Cardiac muscle cell (in vitro differentiated cells and primary cell): ENCODE measurements around the gene DEFB113. TPM values are rescaled to one million over a fixed set of nuclear protein-coding genes. Genes with fewer than 3 reads are reported as not detected.
"Not testable (repeated sequence)": the region's sequence is repeated elsewhere in the genome, so short reads cannot be mapped to it uniquely, and the experiment has no call there.

Source experiments
- DNase-seq, 2 donors: peaks; one replicate each; pipeline versions ENCODE4 v3.0.0 to v3.0.0-alpha.2; 2010 to 2017; ENCODE audit warnings: low read depth in 1 of 2, low spot score in 1 of 2
- H3K27ac ChIP-seq: fragments of 200-600 bp; sonication (generic); 2 replicates; pipeline ENCODE4 v1.5.1; 2016
- H3K27me3 ChIP-seq: fragments of 200-600 bp; sonication (generic); 2 replicates; pipeline ENCODE4 v1.6.0; 2016; ENCODE audit warnings: control low read depth
- H3K36me3 ChIP-seq: fragments of 200-600 bp; sonication (generic); 2 replicates; pipeline ENCODE4 v1.5.1; 2016; ENCODE audit warnings: control low read depth
- H3K4me1 ChIP-seq: fragments of 200-600 bp; sonication (generic); 2 replicates; pipeline ENCODE4 v1.8.1; 2017; ENCODE audit warnings: low read depth, mild to moderate bottlenecking, mixed run types
- H3K4me3 ChIP-seq: fragments of 200-600 bp; sonication (generic); 2 replicates; pipeline ENCODE4 v1.5.1; 2016; ENCODE audit warnings: mild to moderate bottlenecking
- H3K9me3 ChIP-seq: fragments of 200-600 bp; sonication (generic); 2 replicates; pipeline ENCODE4 v1.5.1; 2017; ENCODE audit warnings: low read depth, mild to moderate bottlenecking, control low read depth
- polyA plus RNA-seq: library from polyadenylated mRNA; unstranded; fragments of >200 nt; fragmentation: Nextera tagmentation; extraction: Ambion mirVana; gene quantifications from 2 replicates; pipeline ENCODE4 v1.2.1, GENCODE V29; 2016
- total RNA-seq: library from RNA; depleted of rRNA; stranded (reverse); fragments of >200 nt; gene quantifications from 2 replicates; pipeline ENCODE4 v1.2.3, GENCODE V29; 2016
- TF ChIP-seq, protein P1 (sequence below): IDR thresholded peaks from 2 replicates; pipeline ENCODE4 v1.5.1; 2012; ENCODE audit warnings: low read depth, mild to moderate bottlenecking, low read length

Gene DEFB113
- total and polyA plus RNA-seq, 2 experiments from 2014 or later: not detected

DNA sequence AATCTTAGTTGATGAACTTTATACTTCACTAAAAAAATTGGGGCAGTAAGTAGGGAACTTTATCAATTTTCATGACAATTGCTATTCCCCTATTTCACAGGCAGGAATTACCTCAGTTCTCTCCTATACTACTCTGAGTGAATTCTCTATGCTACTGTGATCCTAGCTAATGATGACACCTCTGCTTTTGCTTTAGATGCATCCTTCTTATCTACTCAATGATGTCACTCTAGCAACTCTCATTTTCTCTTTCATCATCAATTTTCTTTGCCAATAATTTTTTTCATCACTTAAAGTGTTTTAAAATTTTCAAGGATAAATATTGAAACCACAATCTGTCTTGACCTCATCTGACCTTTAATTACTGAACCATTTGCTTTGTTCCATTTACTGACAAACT is 13.6 kb downstream of the DEFB113 start:
- H3K27me3 ChIP-seq: no peaks in the 10 kb centered on the region
- H3K4me3 ChIP-seq: no peak overlapping the region
- H3K36me3 ChIP-seq: no peaks in the 10 kb centered on the region
- TF ChIP-seq, protein P1, sequence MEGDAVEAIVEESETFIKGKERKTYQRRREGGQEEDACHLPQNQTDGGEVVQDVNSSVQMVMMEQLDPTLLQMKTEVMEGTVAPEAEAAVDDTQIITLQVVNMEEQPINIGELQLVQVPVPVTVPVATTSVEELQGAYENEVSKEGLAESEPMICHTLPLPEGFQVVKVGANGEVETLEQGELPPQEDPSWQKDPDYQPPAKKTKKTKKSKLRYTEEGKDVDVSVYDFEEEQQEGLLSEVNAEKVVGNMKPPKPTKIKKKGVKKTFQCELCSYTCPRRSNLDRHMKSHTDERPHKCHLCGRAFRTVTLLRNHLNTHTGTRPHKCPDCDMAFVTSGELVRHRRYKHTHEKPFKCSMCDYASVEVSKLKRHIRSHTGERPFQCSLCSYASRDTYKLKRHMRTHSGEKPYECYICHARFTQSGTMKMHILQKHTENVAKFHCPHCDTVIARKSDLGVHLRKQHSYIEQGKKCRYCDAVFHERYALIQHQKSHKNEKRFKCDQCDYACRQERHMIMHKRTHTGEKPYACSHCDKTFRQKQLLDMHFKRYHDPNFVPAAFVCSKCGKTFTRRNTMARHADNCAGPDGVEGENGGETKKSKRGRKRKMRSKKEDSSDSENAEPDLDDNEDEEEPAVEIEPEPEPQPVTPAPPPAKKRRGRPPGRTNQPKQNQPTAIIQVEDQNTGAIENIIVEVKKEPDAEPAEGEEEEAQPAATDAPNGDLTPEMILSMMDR: no peak
- no peak overlapping the region for H3K27ac ChIP-seq
- no peaks in the 10 kb centered on the region for H3K4me1 ChIP-seq
- no peak for DNase-seq
- no peaks in the 10 kb centered on the region for H3K9me3 ChIP-seq

DNA sequence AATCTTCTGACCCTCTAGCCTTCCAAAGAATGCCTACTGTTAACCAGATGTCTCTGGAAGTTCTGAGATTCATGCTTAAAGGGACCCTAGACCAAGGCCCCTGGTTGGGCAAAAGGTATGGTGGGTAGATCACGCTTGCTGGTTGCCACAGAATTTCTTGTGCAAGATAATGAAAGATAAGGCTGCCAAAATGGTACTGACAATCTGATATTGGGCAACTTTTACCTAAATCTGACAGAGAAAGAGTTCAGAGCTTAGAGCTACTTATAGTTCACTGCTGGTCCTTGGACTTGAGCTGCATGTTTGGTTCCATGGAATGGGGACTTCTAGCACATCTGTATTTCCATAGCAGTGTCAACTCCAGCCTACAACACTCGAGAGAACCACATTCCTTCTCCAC is 17.5 kb downstream of the DEFB113 start:
- Histone ChIP-seq H3K27me3 (no peaks in the 10 kb centered on the region), H3K9me3 (no peaks in the 10 kb centered on the region), H3K4me1 (no peaks in the 10 kb centered on the region), H3K27ac (no peak overlapping the region), H3K36me3 (no peaks in the 10 kb centered on the region), H3K4me3 (no peak overlapping the region)
- TF ChIP-seq, protein P1: no peak
- DNase-seq: no peak

DNA sequence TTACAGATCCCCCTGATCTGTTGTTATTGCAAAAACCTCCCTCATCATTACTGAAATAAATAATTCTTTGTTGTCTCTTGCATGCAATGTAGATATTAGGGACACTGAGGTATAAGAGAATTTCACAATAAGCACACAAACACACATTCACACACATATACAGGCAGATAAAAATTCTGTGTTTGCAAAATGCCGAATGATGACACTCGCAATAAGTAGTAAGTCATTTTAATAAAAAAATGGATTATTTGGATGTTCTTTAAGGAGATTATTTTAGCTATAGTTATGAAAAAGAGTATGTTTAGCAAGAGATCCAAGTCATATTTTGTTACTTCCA is 19.0 kb downstream of the DEFB113 start:
- H3K27me3 ChIP-seq: no peaks in the 10 kb centered on the region
- no peaks in the 10 kb centered on the region for H3K4me1 ChIP-seq
- no peaks in the 10 kb centered on the region for H3K36me3 ChIP-seq
- DNase-seq: no peak
- H3K27ac ChIP-seq: no peak overlapping the region
- TF ChIP-seq, protein P1: no peak
- H3K4me3 ChIP-seq: no peak overlapping the region
- no peaks in the 10 kb centered on the region for H3K9me3 ChIP-seq

DNA sequence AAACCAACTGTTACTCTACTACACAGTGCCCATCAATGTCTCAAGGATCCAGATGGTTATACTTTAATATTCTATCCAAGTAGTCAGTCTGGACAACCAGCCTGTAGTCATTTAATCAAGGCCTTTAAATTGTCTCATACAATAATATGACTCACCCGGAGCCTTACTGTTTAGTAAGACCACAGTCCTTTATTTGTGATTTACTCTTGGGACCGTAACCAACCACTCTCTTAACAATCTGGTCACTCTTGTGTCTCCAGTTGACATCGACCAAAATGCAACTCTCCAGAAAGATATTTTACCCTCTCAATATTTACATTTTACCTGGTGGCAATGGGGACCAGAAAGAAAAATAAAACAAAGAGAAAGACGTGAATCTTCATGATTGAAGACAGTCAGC is 20.4 kb downstream of the DEFB113 start:
- Histone ChIP-seq H3K27me3 (no peaks in the 10 kb centered on the region), H3K9me3 (no peaks in the 10 kb centered on the region), H3K4me3 (no peak overlapping the region), H3K4me1 (no peaks in the 10 kb centered on the region), H3K36me3 (no peaks in the 10 kb centered on the region), H3K27ac (no peak overlapping the region)
- TF ChIP-seq, protein P1: no peak
- no peak for DNase-seq

DNA sequence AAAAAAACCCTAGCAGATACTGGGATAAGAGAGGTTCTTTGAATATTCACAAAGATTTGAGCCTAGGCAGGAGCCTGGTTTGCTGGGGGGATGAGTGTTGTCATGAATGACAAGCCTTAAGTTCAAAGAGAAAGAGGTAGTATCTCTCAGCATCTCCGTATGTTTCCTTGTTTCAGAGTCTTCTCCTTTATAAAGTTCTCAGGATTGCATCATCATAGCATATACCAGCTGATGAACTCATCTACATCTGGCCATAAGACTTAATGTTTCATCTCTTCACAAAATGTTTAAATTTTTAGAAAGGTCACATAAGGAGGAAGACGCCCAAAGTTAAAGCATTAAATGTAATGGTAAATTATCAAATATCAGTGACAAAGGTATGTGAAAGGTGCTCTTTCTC is 22.6 kb downstream of the DEFB113 start:
- DNase-seq: no peak
- Histone ChIP-seq H3K27me3 (no peaks in the 10 kb centered on the region), H3K27ac (no peak overlapping the region), H3K4me3 (no peak overlapping the region), H3K36me3 (no peaks in the 10 kb centered on the region), H3K4me1 (no peaks in the 10 kb centered on the region), H3K9me3 (no peaks in the 10 kb centered on the region)
- TF ChIP-seq, protein P1: no peak

DNA sequence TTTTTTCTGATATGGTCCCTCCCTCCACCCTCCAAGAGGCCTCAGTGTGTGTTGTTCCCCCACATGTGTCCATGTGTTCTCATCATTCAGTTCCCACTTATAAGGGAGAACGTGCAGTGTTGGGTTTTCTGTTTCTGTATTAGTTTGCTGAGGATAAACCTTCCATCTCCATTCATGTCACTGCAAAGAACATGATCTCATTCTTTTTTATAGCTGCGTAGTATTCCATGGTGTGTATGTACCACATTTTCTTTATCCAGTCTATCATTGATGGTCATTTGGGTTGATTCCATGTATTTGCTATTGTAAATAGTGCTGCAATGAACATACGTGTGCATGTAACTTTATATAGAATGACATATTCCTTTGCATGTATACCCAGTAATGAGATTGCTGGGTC is 25.4 kb downstream of the DEFB113 start:
- H3K4me3 ChIP-seq, DNase-seq, H3K27ac ChIP-seq, H3K36me3 ChIP-seq, H3K4me1 ChIP-seq, H3K27me3 ChIP-seq, H3K9me3 ChIP-seq: not testable (repeated sequence)
